ENCODE data around the gene ZNF805.

DNA sequence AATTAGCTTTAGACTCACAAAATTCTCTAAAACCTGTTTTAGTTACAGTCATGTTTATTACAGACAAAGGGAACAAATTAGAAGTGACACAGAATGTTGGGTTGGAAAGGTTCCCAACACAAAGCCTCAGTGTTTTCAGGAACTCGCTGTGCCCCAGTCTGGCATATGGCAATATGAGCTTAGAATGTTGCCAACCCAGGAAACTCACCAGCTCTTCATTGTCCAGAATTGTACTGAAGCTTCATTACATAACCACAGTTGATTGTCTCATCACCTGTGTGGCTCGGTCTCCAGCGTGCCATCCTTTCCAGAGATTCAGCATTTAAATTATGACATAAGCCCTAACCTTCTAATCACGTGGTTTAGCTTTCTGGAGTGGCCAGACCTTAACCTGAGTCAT lies 30.1 kb upstream of the ZNF805 start:
- TF ChIP-seq POLR2AphosphoS5 (IDR thresholded peaks at IDR 0.05): no peak
- TF ChIP-seq CTCF (IDR thresholded peaks at IDR 0.05): no peak
- no peak for TF ChIP-seq POLR2A (IDR thresholded peaks at IDR 0.05)
